Mucosa of stomach (tissue), 1 donor: ENCODE results near the gene ZNF670.
"Not testable (repeated sequence)": the region's sequence is repeated elsewhere in the genome, so short reads cannot be mapped to it uniquely, and the experiment has no call there.

ENCODE experiments used
- H3K27me3 ChIP-seq: one replicate; pipeline ENCODE4 v1.7.0; 2013; ENCODE audit warnings: mild to moderate bottlenecking, low read length; ENCODE audit not compliant: control insufficient read depth, insufficient read depth
- H3K36me3 ChIP-seq: one replicate; pipeline ENCODE4 v1.7.0; 2013; ENCODE audit warnings: low read length; ENCODE audit not compliant: control insufficient read depth, insufficient read depth
- H3K4me1 ChIP-seq: one replicate; pipeline ENCODE4 v1.7.0; 2013; ENCODE audit warnings: mild to moderate bottlenecking, low read length; ENCODE audit not compliant: control insufficient read depth, insufficient read depth
- H3K4me3 ChIP-seq: one replicate; pipeline ENCODE4 v1.7.0; 2013; ENCODE audit warnings: low read length
- H3K9ac ChIP-seq: one replicate; pipeline ENCODE4 v1.7.0; 2013; ENCODE audit warnings: mild to moderate bottlenecking, low read length, moderate library complexity
- H3K9me3 ChIP-seq: one replicate; pipeline ENCODE4 v1.7.0; 2013; ENCODE audit warnings: mild to moderate bottlenecking, low read length, moderate library complexity; ENCODE audit not compliant: control insufficient read depth
- donor health status: Pancreatic carcinoma.

The ZNF670 gene

DNA sequence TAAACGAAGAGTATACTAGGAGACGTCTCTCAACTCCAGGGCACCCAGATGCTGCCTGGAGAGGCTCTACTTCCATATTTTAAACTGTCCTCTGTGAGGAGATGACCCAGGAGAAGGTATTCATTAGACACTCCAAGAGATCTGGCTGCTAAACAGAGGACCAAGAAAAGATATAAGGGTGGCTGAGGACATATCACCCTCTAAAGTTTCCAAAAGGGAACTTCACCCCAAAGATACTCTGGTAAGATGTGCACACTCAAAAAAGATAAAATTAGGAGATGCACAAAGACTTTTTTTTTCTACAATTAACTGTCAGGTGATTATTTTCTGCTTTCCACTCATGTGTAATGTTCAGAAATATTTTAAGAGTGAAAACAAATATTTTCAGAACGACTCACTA lies 1.4 kb downstream of the ZNF670 start:
- Histone ChIP-seq H3K4me3 (peak overlapping the region; percentile 69), H3K4me1 (peaks cover 14% of the 10 kb centered on the region), H3K36me3 (no peaks in the 10 kb centered on the region), H3K9me3 (no peaks in the 10 kb centered on the region), H3K27me3 (no peaks in the 10 kb centered on the region), H3K9ac (peak overlapping the region; percentile 91)

GRCh38 chr1:247070645-247071044 lies 8.0 kb downstream of the ZNF670 start:
- H3K9me3 ChIP-seq, result no peaks in the 10 kb centered on the region
- no peaks in the 10 kb centered on the region for H3K36me3 ChIP-seq

GRCh38 chr1:247064304-247064703 lies 14.3 kb downstream of the ZNF670 start:
- no peaks in the 10 kb centered on the region for H3K36me3 ChIP-seq
- H3K27me3 ChIP-seq, result no peaks in the 10 kb centered on the region
- peaks cover 6% of the 10 kb centered on the region for H3K4me1 ChIP-seq
- no peak overlapping the region for H3K9ac ChIP-seq
- no peak overlapping the region for H3K4me3 ChIP-seq
- no peaks in the 10 kb centered on the region for H3K9me3 ChIP-seq

More at GRCh38 chr1:247070645-247071044, 8.0 kb downstream of the ZNF670 start:
- no peak overlapping the region for H3K9ac ChIP-seq
- H3K4me3 ChIP-seq, result no peak overlapping the region
- no peaks in the 10 kb centered on the region for H3K4me1 ChIP-seq
- H3K27me3 ChIP-seq, result no peaks in the 10 kb centered on the region

GRCh38 chr1:247060771-247061170 lies 17.8 kb downstream of the ZNF670 start:
- H3K9ac ChIP-seq, result no peak overlapping the region
- peaks cover 6% of the 10 kb centered on the region for H3K4me1 ChIP-seq
- H3K36me3 ChIP-seq, result no peaks in the 10 kb centered on the region
- no peak overlapping the region for H3K4me3 ChIP-seq
- no peaks in the 10 kb centered on the region for H3K27me3 ChIP-seq
- no peaks in the 10 kb centered on the region for H3K9me3 ChIP-seq

GRCh38 chr1:247056071-247056470 lies 22.5 kb downstream of the ZNF670 start:
- H3K4me1 ChIP-seq, result peaks cover 18% of the 10 kb centered on the region
- no peaks in the 10 kb centered on the region for H3K9me3 ChIP-seq
- no peaks in the 10 kb centered on the region for H3K27me3 ChIP-seq
- no peak overlapping the region for H3K4me3 ChIP-seq
- H3K9ac ChIP-seq, result no peak overlapping the region
- H3K36me3 ChIP-seq, result no peaks in the 10 kb centered on the region

GRCh38 chr1:247054992-247055415 lies 23.6 kb downstream of the ZNF670 start:
- H3K4me3 ChIP-seq, result no peak overlapping the region
- no peaks in the 10 kb centered on the region for H3K27me3 ChIP-seq
- H3K36me3 ChIP-seq, result no peaks in the 10 kb centered on the region
- no peaks in the 10 kb centered on the region for H3K9me3 ChIP-seq
- peaks cover 18% of the 10 kb centered on the region for H3K4me1 ChIP-seq
- no peak overlapping the region for H3K9ac ChIP-seq

DNA sequence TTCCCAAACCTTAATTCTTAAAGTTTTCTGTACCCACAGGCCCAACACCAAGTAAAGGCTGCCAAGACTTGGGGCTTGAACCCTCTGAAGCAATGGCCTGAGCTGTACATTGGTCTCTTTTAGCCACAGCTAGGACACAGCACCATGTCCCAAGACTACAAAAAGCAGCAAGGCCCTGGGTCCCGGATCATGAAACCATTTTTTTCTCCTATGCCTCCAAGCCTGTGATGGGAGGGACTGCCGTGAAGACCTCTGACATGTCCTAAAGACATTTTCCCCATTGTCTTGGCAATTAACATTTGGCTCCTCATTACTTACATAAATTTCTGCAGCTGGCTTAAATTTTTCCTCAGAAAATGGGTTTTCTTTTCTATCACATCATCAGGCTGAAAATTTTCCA lies 30.9 kb downstream of the ZNF670 start:
- H3K9me3 ChIP-seq, result no peaks in the 10 kb centered on the region
- no peaks in the 10 kb centered on the region for H3K4me1 ChIP-seq
- no peaks in the 10 kb centered on the region for H3K36me3 ChIP-seq
- H3K27me3 ChIP-seq, result no peaks in the 10 kb centered on the region
- H3K4me3 ChIP-seq, result no peak overlapping the region
- no peak overlapping the region for H3K9ac ChIP-seq

DNA sequence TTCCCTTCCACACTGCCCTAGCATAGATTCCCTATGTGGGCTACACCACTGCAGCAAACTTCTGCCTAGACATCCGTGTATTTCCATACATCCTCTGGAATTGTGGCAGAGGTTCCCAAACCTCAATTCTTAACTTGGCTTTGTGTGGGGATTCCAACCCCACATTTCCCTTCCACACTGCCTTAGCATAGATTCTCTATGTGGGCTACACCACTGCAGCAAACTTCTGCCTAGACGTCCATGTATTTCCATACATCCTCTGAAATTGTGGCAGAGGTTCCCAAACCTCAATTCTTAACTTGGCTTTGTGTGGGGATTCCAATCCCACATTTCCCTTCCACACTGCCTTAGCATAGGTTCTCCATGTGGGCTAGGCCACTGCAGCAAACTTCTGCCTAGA lies 31.4 kb downstream of the ZNF670 start:
- H3K27me3 ChIP-seq, result no peaks in the 10 kb centered on the region
- no peaks in the 10 kb centered on the region for H3K4me1 ChIP-seq
- H3K36me3 ChIP-seq, result no peaks in the 10 kb centered on the region
- no peaks in the 10 kb centered on the region for H3K9me3 ChIP-seq
- H3K4me3 ChIP-seq, result no peak overlapping the region
- no peak overlapping the region for H3K9ac ChIP-seq

DNA sequence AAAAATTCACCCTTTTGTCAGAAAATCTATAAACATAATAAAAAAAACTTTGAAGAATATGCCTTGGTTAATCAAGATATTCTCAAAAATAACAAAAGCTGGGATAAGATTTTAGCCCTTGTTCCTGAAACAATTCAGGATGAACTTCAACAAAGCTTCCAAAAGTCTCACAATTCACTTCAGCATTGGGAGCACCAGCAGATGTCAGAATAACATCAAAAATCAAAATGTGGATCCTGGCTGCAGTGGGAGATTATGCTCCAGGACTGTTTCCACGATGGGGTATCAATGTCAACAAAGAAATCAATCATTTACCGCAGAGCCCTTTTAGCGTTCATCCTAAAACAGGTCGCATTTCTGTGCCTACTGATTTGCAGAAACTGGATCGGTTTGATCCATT lies 35.2 kb downstream of the ZNF670 start:
- Histone ChIP-seq H3K36me3 (no peaks in the 10 kb centered on the region), H3K27me3 (no peaks in the 10 kb centered on the region), H3K4me1 (no peaks in the 10 kb centered on the region), H3K4me3 (no peak overlapping the region), H3K9ac (no peak overlapping the region), H3K9me3 (no peaks in the 10 kb centered on the region)

DNA sequence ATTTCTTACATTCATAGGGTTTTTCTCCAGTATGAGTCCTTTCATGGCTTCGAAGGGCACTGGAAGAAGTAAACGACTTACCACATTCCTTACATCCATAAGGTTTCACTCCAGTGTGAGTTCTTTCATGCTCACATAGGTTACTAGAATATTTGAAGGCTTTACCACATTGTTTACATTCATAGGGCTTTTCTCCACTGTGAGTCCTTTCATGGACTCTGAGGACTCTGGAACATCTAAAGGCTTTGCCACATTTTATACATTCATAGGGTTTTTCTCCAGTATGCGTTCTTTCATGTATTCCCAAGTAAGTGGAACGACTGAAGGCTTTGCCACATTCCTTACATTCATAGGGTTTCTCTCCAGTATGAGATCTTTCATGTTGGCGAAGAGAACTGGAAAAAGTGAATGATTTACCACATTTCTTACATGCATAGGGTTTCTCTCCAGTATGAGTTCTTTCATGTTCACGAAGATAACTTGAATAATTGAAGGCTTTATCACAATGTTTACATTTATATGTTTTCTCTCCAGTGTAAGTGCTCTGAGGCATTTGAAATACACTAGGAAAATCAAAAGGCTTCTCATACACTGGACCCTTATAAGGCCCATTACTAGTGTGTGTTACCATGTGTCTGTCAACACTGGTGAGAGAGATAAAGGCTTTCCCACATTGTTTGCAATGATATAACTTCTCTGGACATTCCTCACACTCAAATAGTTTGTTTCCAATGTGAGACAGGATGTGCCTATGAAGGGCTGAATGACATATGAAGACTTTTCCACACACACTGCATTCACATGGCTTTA lies 40.9 kb downstream of the ZNF670 start:
- Histone ChIP-seq H3K9me3 (peaks cover 4% of the 10 kb centered on the region), H3K36me3 (peaks cover 7% of the 10 kb centered on the region), H3K4me1 (no peaks in the 10 kb centered on the region), H3K4me3 (no peak overlapping the region), H3K9ac (no peak overlapping the region), H3K27me3 (no peaks in the 10 kb centered on the region)

DNA sequence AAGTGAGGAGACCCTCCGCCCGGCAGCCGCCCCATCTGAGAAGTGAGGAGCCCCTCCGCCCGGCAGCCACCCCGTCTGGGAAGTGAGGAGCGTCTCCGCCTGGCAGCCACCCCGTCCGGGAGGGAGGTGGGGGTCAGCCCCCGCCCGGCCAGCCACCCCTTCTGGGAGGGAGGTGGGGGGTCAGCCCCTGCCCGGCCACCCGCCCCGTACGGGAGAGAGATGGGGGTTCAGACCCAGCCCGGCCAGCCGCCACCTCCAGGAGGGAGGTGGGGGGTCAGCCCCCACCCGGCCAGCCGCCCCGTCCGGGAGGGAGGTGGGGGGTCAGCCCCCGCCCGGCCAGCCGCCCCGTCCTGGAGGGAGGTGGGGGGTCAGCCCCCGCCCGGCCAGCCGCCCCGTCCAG lies 46.3 kb downstream of the ZNF670 start:
- H3K4me1 ChIP-seq, H3K27me3 ChIP-seq, H3K4me3 ChIP-seq, H3K9me3 ChIP-seq, H3K9ac ChIP-seq, H3K36me3 ChIP-seq: not testable (repeated sequence)
